Urothelium cell line (cell line): ENCODE measurements around the gene TMEM59.

Source experiments
- DNase-seq: peaks from one replicate; pipeline ENCODE4 v3.0.0; 2011; ENCODE audit warnings: low spot score, mixed read lengths
- FAIRE-seq: peaks from 2 replicates; lab custom pipeline; 2011; peaks lifted over from hg19 to GRCh38; lab: Jason Lieb, UNC

TMEM59 gene

GRCh38 chr1:53986458-53986857, 66.5 kb downstream of the TMEM59 start:
- DNase-seq (no peak), FAIRE-seq (no peak)

- FAIRE-seq, result no peak
- no peak for DNase-seq
Observed at GRCh38 chr1:53984726-53985125, 68.3 kb downstream of the TMEM59 start.

GRCh38 chr1:53982763-53983104, 70.3 kb downstream of the TMEM59 start:
- FAIRE-seq, result no peak
- DNase-seq, result no peak

GRCh38 chr1:53982034-53982762, 70.8 kb downstream of the TMEM59 start:
- no peak for FAIRE-seq
- DNase-seq, result peak; percentile 39

GRCh38 chr1:53981220-53981619, 71.8 kb downstream of the TMEM59 start:
- FAIRE-seq (no peak), DNase-seq (peak; percentile 59)

- FAIRE-seq (no peak), DNase-seq (no peak)
Observed at GRCh38 chr1:53979712-53980450, 73.1 kb downstream of the TMEM59 start.
